Measurements from ENCODE around the gene SYNE2. TPM values are rescaled to one million over a fixed set of nuclear protein-coding genes. Genes with fewer than 3 reads are reported as not detected.
A peak's percentile ranks its signal among the peaks of the same experiment; 100 is the strongest.

Gene SYNE2
- total and polyA plus RNA-seq, 2 donors (not counting 3 experiments of a cell fraction or from before 2014, with no cell fraction given): 16.0 to 53.7 TPM

- Histone ChIP-seq H3K9ac (replicated peaks; ENCODE audit: extremely low read depth, insufficient read depth, low read length) (no peak overlapping the region), H3K79me2 (ENCODE audit: control insufficient read depth, insufficient read depth, low read length) (no peaks in the 10 kb centered on the region), H3K9me1 (replicated peaks; ENCODE audit: control insufficient read depth, extremely low read depth, insufficient read depth, low read length) (no peaks in the 10 kb centered on the region), H3K4me3 (replicated peaks in 1 of 3; ENCODE audit: insufficient read depth in 1 of 3, low read depth in 1 of 3, low read length in 3 of 3) (no peak overlapping the region), H3K9me3 (replicated peaks; ENCODE audit: control insufficient read depth, insufficient read depth, low read length) (no peaks in the 10 kb centered on the region), H3K4me2 (ENCODE audit: insufficient read depth, low read length) (no peak overlapping the region), H3K27me3 (ENCODE audit: control insufficient read depth in 2 of 2, insufficient read depth in 2 of 2, low read length in 2 of 2) (no peaks in the 10 kb centered on the region), H3K27ac (ENCODE audit: insufficient read depth, low read depth, low read length) (no peak overlapping the region), H4K20me1 (replicated peaks; ENCODE audit: control insufficient read depth, extremely low read depth, insufficient read depth, low read length) (no peaks in the 10 kb centered on the region), H3K4me1 (ENCODE audit: control insufficient read depth, extremely low read depth, insufficient read depth, low read length) (no peaks in the 10 kb centered on the region), H2AFZ (ENCODE audit: low read depth, low read length) (no peak overlapping the region), H3K36me3 (ENCODE audit: control insufficient read depth in 2 of 2, extremely low read depth in 1 of 2, insufficient read depth in 2 of 2, low read length in 2 of 2) (no peaks in the 10 kb centered on the region)
- DNase-seq (ENCODE audit: low read depth, low spot score) (peak; percentile 10), FAIRE-seq (peak; percentile 59)
- BruUV-seq (replicated peaks): no TSS peak
- peak; percentile 53 to 56 for TF ChIP-seq CTCF (IDR thresholded peaks at IDR 0.05; ENCODE audit: extremely low read depth in 1 of 2, insufficient read depth in 1 of 2, low read depth in 1 of 2, low read length in 2 of 2)
- no peak for TF ChIP-seq EZH2 (IDR thresholded peaks at IDR 0.05; ENCODE audit: borderline replicate concordance, low read depth, low read length, severe bottlenecking)
- intact Hi-C loops (cut with micrococcal nuclease): loop anchor here (2.0 kb wide), 1 partner anchor 234 kb away; the partner anchor contains the start of gene ESR2
- dilution Hi-C loops (cut with MboI; ENCODE audit: extremely low pct_ligation_motif_present, low sequenced_read_pairs): no loop called here
- ChIA-PET POLR2A (no interaction called here), CTCF (interaction anchor here (0.5 to 5.2 kb wide), 14 partner anchors 9 to 312 kb away, joined by 3 to 36 read pairs (median 4); partner anchors contain the start of gene ESR2)
These were observed 207.9 kb downstream of the SYNE2 start for GRCh38 chr14:64060648-64061096.

GRCh38 chr14:64061115-64061514 is 208.3 kb downstream of the SYNE2 start:
- H3K9me3 ChIP-seq (replicated peaks; ENCODE audit: control insufficient read depth, insufficient read depth, low read length): no peaks in the 10 kb centered on the region
- DNase-seq (ENCODE audit: low read depth, low spot score): no peak
- no peaks in the 10 kb centered on the region for H3K27me3 ChIP-seq (ENCODE audit: control insufficient read depth in 2 of 2, insufficient read depth in 2 of 2, low read length in 2 of 2)
- H3K4me2 ChIP-seq (ENCODE audit: insufficient read depth, low read length): no peak overlapping the region
- no peak overlapping the region for H3K27ac ChIP-seq (ENCODE audit: insufficient read depth, low read depth, low read length)
- no peaks in the 10 kb centered on the region for H3K79me2 ChIP-seq (ENCODE audit: control insufficient read depth, insufficient read depth, low read length)
- dilution Hi-C loops (cut with MboI; ENCODE audit: extremely low pct_ligation_motif_present, low sequenced_read_pairs) (no loop called here), intact Hi-C loops (cut with micrococcal nuclease) (loop anchor here (2.0 kb wide), 1 partner anchor 234 kb away; the partner anchor contains the start of gene ESR2)
- FAIRE-seq: no peak
- H4K20me1 ChIP-seq (replicated peaks; ENCODE audit: control insufficient read depth, extremely low read depth, insufficient read depth, low read length): no peaks in the 10 kb centered on the region
- no peak overlapping the region for H3K9ac ChIP-seq (replicated peaks; ENCODE audit: extremely low read depth, insufficient read depth, low read length)
- no peaks in the 10 kb centered on the region for H3K4me1 ChIP-seq (ENCODE audit: control insufficient read depth, extremely low read depth, insufficient read depth, low read length)
- BruUV-seq (replicated peaks): no TSS peak
- H3K36me3 ChIP-seq (ENCODE audit: control insufficient read depth in 2 of 2, extremely low read depth in 1 of 2, insufficient read depth in 2 of 2, low read length in 2 of 2): no peaks in the 10 kb centered on the region
- H2AFZ ChIP-seq (ENCODE audit: low read depth, low read length): no peak overlapping the region
- no peaks in the 10 kb centered on the region for H3K9me1 ChIP-seq (replicated peaks; ENCODE audit: control insufficient read depth, extremely low read depth, insufficient read depth, low read length)
- H3K4me3 ChIP-seq (replicated peaks in 1 of 3; ENCODE audit: insufficient read depth in 1 of 3, low read depth in 1 of 3, low read length in 3 of 3): no peak overlapping the region
- ChIA-PET CTCF (interaction anchor here (1.0 to 5.2 kb wide), 11 partner anchors 9 to 276 kb away, joined by 3 to 36 read pairs (median 4); partner anchors contain the start of gene ESR2), POLR2A (no interaction called here)
- TF ChIP-seq MYC (IDR thresholded peaks at IDR 0.05; ENCODE audit: low read depth, low read length): no peak

Measured in endothelial cell of umbilical vein (primary cell).